ENCODE measurements around the gene SPAG16. TPM values are rescaled to one million over a fixed set of nuclear protein-coding genes. Genes with fewer than 3 reads are reported as not detected.
"Not testable (repeated sequence)": the region's sequence is repeated elsewhere in the genome, so short reads cannot be mapped to it uniquely, and the experiment has no call there.

SPAG16 gene
- polyA plus RNA-seq, 4 donors, result 52.3 to 69.7 (median 66.3) TPM

DNA sequence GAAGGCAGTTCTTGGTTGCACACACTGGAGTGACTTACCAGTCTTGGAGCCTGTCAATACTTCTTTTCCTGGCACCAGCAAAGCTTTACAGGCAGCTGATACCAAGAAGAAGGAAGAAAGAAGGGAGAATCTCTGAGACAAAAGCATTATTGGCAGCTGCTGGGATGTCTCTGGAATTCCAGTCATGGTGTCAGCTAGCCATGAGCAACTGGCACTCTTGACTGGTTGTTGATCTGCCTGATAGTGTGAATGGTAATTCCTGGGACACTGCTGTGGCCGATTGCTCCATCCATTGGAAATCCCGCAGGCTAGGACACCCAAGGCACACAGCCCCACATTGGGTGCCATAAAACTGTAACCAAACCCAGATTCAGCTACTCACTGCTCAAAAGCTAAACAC is 17.8 kb upstream of the SPAG16 start:
- DNase-seq (ENCODE audit: low read depth in 4 of 4, low spot score in 2 of 4), result no peak

DNA sequence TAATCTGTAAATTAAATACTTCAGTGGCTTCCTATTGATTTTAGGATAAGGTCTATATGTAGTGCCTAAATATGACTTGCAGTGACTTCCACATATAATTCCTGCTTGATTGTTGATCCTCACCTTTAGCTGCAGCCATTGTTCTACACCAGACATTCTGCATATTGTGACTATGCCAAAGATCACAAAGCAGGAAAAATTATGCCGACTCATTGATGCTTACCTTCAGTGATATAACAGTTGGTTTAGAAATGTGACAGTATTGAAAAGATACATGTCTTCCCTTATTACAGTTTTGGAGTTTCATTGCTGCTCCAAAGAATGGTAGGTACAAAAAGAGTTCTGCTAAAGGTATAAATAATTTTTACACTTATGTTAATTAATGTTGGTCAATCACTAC is 12.3 kb upstream of the SPAG16 start:
- no peak for DNase-seq (ENCODE audit: low read depth in 4 of 4, low spot score in 2 of 4)

DNA sequence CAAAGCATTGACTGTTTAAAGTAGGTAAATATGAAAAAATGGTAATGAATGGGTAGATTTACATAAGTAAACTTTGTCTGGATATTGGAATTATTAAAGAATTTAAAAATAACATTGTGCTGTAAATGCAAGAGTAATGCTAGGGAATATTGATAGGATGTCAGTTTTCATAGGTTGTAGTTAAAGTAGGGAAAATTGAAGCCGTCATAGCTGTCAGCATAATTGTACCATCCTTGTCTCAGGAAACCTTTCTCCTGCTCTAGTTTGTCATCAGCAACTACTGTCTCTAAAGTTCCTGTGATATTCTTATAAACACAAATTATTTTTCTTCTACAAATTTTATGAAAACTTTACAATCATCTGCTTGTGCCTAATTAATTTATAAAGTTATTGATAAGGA is 10.1 kb upstream of the SPAG16 start:
- no peak for DNase-seq (ENCODE audit: low read depth in 4 of 4, low spot score in 2 of 4)

DNA sequence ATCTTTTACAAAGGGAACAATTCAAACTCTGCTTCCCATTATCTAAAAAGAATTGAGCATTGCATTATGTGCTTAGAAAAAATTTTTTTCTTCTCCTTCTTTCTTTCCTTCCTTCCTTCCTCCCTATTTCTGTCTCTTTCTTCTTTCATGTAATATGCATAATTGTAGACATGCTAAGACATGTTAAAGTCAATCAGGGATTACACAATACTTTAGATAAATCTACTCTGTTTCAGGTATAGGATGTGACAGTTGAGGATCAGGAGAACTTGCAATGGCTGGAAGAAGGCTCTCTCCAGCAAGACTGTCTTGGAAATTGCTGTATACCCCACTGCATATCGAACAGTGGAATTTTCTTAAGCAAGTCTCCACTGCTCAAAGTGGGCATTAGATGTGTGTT is 9.0 kb upstream of the SPAG16 start:
- no peak for DNase-seq (ENCODE audit: low read depth in 4 of 4, low spot score in 2 of 4)

DNA sequence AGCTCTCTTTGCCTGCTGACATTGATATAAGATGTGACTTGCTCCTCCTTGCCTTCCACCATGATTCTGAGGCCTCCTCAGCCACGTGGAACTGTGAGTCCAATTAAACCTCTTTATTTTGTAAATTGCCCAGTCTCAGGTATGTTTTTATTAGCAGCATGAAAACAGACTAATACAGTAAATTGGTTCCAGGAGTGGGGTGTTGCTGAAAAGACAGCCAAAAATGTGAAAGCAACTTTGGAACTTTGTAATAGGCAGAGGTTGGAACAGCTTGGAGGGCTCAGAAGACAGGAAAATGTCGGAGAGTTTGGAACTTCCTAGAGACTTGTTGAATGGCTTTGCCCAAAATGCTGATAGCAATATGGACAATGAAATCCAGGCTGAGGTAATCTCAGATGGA is 7.1 kb upstream of the SPAG16 start:
- DNase-seq (ENCODE audit: low read depth in 4 of 4, low spot score in 2 of 4), result not testable (repeated sequence)

DNA sequence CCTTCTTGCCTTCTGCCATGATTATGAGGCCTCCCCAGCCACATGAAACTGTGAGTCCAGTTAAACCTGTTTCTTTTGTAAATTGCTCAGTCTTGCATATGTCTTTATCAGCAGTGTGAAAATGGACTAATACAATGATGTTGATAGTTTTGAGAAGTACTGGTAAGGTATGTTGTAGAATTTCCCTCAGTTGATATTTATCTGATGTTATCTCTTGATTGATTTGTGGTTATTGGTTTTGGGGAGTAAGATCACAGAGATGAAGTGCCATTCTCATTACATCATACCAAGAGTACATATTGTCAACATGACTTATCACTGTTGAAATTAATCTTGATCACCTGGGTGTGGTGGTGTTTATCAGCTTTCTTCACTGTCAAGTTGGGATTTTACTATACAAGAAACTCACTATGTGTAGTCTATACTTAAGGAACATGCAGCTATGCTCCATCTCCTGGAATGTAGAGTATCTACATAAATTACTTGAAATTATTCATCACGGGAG is 5.1 kb upstream of the SPAG16 start:
- no peak for DNase-seq (ENCODE audit: low read depth in 4 of 4, low spot score in 2 of 4)

DNA sequence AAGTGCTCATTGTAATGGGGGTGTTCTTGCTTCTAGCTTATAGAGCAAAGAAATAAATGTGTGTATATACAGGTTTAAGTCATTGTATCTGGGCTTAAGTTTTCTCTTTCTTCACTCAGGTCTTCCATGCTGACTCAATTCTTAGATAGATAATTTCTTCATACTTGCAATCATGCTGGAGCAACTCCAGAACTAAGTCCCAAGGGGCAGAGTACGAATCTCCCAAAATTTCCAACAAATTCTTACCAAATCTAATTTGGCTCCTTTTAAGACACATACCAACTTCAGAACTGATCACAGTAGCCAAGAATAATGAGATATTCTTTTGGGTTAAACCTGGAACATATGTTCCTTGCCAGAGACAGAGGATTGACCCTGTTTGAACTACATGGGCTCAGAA is 4.3 kb upstream of the SPAG16 start:
- no peak for DNase-seq (ENCODE audit: low read depth in 4 of 4, low spot score in 2 of 4)

DNA sequence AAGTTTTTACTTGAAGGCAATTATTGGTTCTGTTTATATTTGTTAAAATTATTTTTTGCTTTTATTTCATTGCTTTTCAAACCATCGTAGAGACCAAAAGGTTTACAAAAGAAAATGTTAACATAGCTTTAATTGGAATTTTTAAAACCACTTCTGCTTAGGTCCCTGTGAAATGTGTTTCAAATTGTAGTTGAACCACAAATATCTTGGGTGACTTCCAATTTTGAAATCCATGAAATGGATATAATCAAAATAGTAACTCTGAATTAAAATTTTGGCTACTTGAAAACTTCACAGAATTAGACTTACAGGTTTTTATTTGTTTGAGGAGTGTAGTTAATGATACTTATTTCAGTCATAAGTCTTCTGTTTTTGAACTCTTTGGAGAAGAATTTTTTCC is 3.1 kb upstream of the SPAG16 start:
- no peak for DNase-seq (ENCODE audit: low read depth in 4 of 4, low spot score in 2 of 4)

DNA sequence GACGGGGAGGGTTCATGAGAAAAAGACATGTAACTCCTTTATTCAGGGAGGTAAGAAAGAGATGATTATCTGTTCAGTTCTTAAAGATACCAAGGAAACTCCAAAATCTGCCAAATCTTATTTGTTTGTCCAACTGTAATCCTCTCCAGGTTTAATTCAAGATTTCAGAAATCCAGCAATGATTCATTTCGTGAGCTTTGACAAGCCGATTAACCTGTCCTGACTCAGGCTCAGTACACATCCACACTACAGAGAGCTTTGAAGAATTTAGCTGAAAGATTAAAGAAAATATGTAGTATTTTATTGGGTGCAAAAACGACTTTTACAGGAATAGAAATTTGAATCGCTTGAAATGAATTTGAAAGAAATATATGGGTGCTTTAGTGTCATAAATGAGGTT is 1.1 kb downstream of the SPAG16 start:
- no peak for DNase-seq (ENCODE audit: low read depth in 4 of 4, low spot score in 2 of 4)

DNA sequence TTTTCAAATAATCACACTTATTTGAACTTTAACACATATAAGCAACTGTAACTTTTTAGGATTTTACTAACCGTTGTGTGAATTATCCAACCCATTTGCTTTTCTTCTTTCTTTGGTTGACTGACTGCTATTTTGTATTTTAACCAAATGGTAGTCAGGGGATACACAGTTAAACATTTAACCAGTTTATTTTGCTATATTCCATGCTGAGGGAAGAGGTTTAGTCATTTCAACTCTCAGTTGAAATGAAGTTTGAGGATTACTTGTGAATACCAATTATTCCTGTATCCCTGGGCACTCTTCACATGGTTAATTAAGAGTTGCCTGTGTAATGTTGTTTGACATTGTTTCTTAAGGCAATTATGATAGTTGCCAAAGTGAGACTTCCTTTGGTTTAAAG is 1.9 kb downstream of the SPAG16 start:
- no peak for DNase-seq (ENCODE audit: low read depth in 4 of 4, low spot score in 2 of 4)

DNA sequence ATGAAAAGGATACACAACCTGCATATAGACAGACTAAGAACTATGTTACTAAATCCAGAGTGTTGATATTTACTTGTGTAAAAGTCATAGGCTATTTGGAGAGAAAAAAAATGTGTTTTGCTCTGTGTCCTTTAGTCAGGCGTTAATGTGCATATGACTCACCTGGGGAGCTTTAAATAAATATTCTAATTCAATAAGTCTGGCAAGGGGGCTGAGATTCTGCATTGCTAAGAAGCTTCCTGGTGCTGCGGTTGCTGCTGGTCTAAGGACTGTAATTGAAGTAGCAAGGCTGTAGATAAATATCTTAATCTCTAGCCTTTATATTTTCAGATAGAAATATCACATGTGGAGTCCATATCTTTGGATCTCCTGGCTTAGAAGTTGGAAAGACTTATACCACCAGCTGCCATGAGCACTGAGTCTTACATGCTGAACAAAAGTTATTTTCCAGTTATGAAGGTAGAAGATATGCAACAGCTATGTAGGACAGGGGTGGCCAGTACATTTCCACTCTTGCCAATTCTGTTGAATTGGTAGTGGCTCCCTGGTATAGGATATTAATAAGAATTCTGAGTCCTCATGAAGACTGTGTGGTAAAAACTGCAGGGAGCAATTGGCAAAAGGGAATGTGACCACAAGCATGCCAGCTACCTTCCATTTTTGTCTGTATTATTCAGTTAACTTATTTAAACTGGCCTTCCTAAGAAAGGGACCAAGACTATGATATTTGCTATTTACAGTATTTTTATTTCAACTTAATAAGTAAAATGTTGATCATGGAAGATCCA is 4.8 kb downstream of the SPAG16 start:
- no peak for DNase-seq (ENCODE audit: low read depth in 4 of 4, low spot score in 2 of 4)

DNA sequence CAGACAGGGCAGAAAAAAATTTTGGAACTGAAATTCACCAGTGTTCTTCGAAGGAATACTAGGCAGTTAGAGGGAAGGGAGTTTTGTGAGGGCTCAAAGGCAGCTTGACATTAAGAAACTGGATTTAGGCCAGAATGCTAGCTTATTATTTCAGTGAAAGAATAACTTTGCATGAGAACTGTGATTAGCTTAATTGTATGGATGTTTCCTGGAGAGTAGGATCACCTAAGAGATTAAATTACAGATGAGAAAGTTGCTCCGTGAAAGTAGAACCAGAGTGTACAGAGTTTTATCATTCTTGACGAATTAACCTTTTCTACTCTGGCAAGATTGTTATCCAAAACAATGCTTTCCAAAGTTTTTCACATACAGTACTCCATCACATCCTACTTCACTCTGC is 6.2 kb downstream of the SPAG16 start:
- DNase-seq (ENCODE audit: low read depth in 4 of 4, low spot score in 2 of 4), result no peak

DNA sequence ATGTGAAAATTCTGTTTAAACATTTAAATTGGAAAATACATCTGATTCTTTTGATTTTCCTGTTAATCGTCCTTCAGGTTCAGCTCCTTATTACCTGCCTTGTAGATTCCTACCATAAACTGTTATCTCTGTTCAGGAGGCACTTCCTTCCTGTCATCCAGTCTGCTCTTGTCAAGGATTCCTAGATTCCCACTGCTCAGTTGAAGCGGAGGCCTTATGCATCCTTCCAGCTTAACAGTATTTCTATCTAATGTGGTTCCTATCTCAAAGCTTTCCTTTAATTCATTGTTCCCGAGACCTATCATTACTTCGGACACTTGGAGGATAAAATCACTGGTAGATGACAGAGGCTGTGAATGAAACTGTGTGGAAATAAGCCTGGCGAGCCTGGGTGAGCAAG is 12.0 kb downstream of the SPAG16 start:
- DNase-seq (ENCODE audit: low read depth in 4 of 4, low spot score in 2 of 4), result no peak

DNA sequence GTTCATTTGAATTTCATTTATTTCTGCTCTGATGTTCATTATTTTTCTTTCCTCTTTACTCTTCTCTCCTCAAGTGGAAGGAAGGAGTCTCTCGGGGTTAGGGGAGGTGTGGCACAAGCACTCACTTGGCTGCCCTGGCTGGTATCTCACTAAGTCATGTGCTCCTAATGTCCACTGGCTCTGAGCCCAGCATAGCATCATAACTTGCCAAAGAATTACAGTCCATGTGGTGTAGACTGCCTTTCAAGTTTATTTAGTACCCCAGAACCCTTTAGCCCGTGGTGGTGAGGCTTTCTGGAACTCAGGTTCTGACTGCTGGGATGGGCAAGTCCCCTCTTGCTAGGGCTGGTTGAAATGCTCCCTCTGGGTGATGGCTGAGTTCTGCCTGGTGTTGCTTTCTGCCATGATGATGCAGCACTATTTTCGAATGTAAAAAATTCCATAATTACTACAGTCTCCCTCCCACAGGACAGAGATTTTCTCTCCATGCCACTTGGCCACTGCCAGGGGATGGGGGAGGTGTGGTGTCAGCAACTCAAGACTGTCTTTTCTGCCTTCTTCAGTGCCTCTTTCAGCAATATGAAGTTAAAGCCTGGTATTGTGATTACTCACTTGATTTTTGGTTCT is 22.2 kb downstream of the SPAG16 start:
- DNase-seq (ENCODE audit: low read depth in 4 of 4, low spot score in 2 of 4), result no peak

DNA sequence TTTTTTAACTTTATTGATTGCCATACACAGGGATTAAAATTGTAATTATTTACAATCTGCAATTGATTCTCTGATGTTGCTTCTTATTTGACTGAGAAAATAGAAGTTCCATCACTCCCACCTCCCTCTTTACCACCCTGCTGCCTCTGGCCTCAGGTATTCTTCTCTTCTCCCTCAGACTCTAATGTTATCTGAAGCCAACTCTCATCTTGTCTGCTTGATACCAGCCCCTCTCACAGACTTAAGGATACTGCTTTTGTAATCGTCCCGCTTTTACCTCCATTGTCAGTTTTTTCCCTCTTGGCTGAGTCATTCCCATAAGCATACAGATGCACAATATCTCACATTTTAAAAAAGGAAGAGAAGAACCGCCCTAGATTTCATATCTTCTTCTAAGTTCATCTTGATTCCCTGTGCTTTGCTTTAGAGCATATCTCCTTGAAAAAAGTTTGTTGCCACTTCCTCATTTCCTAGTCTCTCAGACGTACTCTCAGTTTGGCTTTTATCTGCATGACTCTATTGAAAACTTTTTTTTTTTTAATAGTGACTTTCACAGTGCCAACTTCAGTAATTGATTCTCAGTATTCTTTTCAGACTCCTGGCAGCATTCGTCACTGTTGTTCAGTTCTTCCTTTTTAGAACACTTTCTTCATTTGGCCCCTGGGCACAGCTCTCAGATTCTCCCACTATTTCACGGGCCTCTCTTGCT is 31.1 kb downstream of the SPAG16 start:
- no peak for DNase-seq (ENCODE audit: low read depth in 4 of 4, low spot score in 2 of 4)

DNA sequence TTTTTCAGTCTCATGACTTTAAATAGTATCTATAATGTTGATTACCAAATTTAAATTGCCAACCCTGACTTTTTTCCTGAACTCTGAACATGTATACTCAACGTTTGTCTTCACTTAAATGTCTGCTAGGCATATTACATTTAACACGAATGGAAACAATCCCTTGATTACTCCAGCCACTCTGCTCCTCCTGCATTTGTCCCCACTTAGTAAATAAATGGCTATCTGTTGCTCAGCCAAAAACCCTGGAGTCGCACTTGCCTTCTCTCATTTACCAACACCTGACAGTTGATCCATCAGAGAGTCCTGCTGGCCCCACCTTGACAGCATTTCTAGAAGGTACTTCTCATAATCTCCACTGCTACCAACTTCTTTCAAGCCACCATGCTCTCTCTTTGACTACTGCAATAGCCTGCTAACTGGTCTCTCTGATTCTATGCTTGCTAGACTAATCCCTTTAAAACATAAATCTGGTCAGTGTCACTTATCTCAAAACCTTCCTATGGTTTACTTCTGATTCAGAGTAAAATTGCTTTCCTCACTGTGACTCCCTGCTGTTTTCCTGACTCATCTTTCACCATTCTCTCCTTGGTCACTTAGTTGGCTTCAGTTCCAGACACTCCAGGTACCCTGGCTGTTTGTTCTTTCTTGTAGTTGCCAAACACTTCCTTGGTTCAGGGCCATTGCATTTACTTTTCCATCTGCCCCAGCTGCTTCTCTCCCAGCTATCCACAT is 31.9 kb downstream of the SPAG16 start:
- DNase-seq (ENCODE audit: low read depth in 4 of 4, low spot score in 2 of 4), result no peak

DNA sequence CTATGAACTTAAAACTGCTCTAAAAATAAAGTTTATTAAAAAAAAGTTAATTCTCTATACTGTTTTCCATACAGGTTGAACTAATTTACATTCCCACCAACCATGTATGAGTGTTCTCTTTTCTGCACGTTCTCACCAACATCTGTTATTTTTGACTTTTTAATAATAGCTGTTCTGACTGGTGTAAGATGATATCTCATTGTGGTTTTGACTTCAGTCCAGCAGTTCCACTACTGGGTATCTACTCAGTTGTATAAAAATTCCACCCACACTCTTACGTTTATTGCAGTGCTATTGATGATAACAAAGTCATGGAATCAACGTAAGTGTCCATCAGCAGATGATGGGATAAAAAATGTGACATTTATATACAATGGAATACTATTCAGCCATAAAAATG is 33.7 kb downstream of the SPAG16 start:
- DNase-seq (ENCODE audit: low read depth in 4 of 4, low spot score in 2 of 4), result no peak

DNA sequence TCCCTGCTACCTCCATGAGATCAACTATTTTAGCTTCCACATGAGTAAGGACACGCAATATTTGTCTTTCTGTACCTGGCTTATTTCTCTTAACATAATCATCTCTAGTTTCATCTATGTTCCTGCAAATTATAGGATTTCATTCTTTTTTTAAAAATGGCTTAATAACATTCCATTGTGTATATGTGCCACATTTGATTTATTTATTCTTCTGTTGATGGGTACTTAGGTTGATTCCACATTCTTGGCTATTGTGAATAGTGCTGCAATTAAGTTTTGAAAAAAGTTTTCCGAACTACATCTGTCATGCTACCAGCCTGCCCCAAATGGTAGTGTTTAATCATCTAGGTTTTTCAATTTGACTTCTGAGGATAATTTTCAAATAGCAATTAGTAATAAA is 36.3 kb downstream of the SPAG16 start:
- DNase-seq (ENCODE audit: low read depth in 4 of 4, low spot score in 2 of 4), result no peak

DNA sequence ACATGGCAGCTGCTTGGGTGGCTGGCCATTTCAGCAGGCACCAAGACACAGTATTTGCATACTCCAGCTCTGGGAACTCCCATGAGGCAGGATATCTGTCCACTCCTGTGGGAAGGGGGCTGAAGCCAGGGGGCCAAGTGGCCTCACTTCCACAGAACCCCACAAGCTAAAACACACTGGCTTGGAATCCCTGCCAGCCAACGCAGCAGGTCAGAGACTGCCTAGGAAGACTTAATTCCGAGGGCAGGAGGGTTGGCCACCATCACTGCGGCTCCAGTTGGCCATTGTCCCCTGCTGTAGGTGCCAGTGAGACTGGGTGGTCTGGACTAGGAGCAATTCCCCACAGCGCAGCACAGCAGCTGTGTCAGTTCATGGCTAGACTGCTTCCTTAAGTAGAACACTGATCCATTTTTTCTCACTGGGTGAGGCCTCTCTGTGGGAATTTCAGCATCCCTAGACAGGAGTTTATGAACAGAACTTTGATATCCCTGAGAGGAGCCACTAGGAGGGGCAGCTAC is 52.0 kb downstream of the SPAG16 start:
- DNase-seq (ENCODE audit: low read depth in 4 of 4, low spot score in 2 of 4), result no peak

DNA sequence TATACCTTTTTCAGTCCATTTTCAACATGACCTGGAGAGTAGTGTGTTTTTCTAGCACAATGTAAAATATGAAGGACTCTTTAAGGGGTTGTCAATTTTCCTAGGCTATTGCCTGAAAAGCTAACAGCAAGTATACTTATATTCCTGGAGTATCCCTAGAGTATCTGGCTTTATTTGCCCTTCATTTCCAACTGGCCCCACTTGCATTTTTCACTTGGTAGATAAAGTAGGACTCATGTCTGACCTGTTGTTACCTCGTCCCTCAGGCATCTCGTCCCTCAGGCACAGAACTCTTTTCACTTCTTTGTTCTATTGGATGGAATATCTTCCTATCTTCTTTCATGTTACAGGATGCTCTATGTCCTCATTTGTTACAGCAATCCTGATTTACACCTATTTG is 69.2 kb downstream of the SPAG16 start:
- DNase-seq (ENCODE audit: low read depth in 4 of 4, low spot score in 2 of 4), result no peak

DNA sequence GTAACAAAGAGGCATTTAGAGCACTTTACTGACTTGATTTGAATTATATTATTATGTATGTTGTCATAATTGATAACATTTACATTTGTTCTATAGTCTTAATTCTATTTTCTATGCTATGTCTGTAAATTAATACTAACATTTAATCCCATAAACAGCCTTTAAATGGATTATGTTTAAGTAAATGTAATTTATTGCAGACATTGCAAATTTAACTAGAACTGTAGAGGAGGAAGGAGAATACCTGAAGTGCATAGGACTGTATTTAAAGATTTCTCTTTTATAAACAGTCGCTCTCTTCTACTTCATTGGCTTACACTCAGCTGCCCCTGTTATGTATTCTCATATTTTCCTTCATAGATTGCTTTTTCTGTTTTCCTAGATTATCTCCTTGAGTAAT is 92.4 kb downstream of the SPAG16 start:
- no peak for DNase-seq (ENCODE audit: low read depth in 4 of 4, low spot score in 2 of 4)
